Mucosa of descending colon (tissue), 3 donors: Measurements from ENCODE around the gene ZNF135. TPM values are rescaled to one million over a fixed set of nuclear protein-coding genes. Genes with fewer than 3 reads are reported as not detected.

ENCODE experiments used
- ATAC-seq: fragments of 200-7000 bp; cut with Tn5 transposase; one replicate; pipeline ENCODE4 v1.9.1; 2020; ENCODE audit warnings: mild to moderate bottlenecking, moderate library complexity
- DNase-seq, 3 donors: peaks; one replicate each; pipeline ENCODE4 v3.0.0-alpha.2; 2020
- H3K36me3 ChIP-seq: fragments of 200-600 bp; one replicate; pipeline ENCODE4 v1.8.0; 2021; ENCODE audit warnings: low read depth, mild to moderate bottlenecking
- H3K4me1 ChIP-seq: fragments of 200-600 bp; one replicate; pipeline ENCODE4 v1.8.0; 2021; ENCODE audit warnings: low read depth, mild to moderate bottlenecking
- H3K4me3 ChIP-seq: fragments of 200-600 bp; one replicate; pipeline ENCODE4 v1.8.0; 2021; ENCODE audit warnings: mild to moderate bottlenecking
- H3K9me3 ChIP-seq: fragments of 200-600 bp; one replicate; pipeline ENCODE4 v1.8.0; 2021; ENCODE audit warnings: mild to moderate bottlenecking
- intact Hi-C, 2 donors: fragments of 100-400 bp; cut with DNase I in 1 of 2; cut with micrococcal nuclease in 1 of 2; formaldehyde crosslinking; loops; one replicate each; pipeline versions ENCODE4 v1.11.0 to v1.11.1; 2022; cut with DNase I, micrococcal nuclease
- total RNA-seq, 3 donors: library from RNA; stranded (reverse); fragmentation: NEBNext Ultra II Directional in 2 of 3; extraction: Animal tissue kit (Norgen Biotek cat#: 25700) in 2 of 3; gene quantifications; one replicate each; pipeline versions ENCODE4 v1.2.1 to v1.2.4, GENCODE V29; 2021 to 2023
- TF ChIP-seq, protein P1 (sequence below): fragments of 200-600 bp; IDR thresholded peaks from one replicate; pipeline ENCODE4 v1.8.0; 2022; ENCODE audit warnings: antibody characterized with exemption, mild to moderate bottlenecking
- donor health status: DM: no; HTN: no; CAD: no; lungs with moderate emphysema.
- donor health status: DM: no; HTN: no; CAD: no.
- donor health status: DM: no; HTN: yes; CAD: no.

Gene ZNF135
- total RNA-seq, 3 donors from 2014 or later, result 1.3 to 5.8 (median 2.2) TPM

DNA sequence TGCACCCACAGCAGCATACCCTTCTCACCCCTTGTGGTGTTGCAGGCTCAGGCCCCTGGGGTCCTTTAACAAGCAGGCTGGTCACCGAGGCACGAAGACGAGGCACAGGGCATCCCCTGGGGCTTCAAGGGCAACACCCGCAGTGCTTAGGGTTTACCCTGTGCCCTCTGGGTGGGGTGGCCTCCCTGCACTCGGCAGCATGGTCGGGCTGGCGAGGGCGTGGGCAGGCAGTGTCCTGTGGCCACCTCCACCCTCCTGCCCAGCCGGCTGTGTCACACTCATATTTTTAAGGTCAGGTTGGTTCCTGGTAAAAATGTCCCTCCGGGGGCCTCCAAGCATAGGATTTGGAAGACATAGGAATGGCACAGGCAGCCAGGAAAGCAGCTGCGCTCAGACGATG, 11.4 kb upstream of the ZNF135 start:
- Histone ChIP-seq H3K4me1 (no peaks in the 10 kb centered on the region), H3K36me3 (no peaks in the 10 kb centered on the region), H3K4me3 (no peak overlapping the region), H3K9me3 (peaks cover 100% of the 10 kb centered on the region)
- TF ChIP-seq, protein P1, sequence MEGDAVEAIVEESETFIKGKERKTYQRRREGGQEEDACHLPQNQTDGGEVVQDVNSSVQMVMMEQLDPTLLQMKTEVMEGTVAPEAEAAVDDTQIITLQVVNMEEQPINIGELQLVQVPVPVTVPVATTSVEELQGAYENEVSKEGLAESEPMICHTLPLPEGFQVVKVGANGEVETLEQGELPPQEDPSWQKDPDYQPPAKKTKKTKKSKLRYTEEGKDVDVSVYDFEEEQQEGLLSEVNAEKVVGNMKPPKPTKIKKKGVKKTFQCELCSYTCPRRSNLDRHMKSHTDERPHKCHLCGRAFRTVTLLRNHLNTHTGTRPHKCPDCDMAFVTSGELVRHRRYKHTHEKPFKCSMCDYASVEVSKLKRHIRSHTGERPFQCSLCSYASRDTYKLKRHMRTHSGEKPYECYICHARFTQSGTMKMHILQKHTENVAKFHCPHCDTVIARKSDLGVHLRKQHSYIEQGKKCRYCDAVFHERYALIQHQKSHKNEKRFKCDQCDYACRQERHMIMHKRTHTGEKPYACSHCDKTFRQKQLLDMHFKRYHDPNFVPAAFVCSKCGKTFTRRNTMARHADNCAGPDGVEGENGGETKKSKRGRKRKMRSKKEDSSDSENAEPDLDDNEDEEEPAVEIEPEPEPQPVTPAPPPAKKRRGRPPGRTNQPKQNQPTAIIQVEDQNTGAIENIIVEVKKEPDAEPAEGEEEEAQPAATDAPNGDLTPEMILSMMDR, result no peak
- no peak for ATAC-seq
- no peak for DNase-seq
- intact Hi-C loops, result no loop called here

DNA sequence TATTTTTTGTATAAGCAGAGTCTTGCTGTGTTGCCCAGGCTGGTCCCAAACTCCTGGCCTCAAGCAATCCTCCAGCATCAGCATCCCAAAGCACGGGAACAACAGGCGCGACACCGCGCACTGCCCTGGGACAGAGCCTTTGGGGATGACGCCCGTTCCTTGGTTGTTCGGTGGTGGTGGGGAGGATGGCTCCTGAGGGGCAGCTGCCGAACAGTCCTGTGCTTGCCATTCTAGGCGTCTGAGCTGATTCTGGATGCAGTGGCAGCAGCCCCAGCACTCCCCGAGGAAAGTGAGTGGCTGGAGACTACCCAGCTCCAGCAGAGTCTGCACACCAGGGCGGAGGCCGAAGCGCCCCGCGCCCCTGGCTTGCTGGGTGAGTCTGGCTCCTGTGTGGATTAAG, 6.8 kb upstream of the ZNF135 start:
- no peaks in the 10 kb centered on the region for H3K36me3 ChIP-seq
- peaks cover 67% of the 10 kb centered on the region for H3K9me3 ChIP-seq

DNA sequence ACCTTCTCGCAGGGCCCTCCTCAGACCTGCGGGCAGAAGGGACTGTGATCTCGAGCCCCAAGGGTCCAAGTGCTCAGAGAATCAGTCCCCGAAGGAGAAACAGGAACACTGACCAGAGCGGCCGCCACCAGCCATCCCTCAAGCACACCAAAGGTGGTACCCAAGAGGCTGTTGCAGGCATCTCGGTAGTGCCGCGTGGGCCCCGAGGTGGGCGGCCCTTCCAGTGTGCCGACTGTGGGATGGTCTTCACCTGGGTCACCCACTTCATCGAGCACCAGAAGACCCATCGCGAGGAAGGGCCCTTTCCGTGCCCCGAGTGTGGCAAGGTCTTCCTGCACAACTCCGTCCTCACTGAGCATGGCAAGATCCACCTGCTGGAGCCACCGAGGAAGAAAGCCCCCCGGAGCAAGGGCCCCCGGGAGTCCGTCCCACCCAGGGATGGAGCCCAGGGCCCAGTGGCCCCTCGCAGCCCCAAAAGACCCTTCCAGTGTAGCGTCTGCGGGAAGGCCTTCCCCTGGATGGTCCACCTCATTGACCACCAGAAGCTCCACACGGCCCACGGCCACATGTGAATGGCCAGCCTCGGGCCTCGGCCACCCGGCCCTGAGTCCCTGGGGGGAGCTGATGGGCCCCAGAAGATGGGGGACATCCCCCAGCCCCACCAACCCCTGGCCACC, 5.5 kb upstream of the ZNF135 start:
- intact Hi-C loops, result no loop called here
- Histone ChIP-seq H3K4me1 (no peaks in the 10 kb centered on the region), H3K36me3 (no peaks in the 10 kb centered on the region), H3K4me3 (no peak overlapping the region), H3K9me3 (peaks cover 56% of the 10 kb centered on the region)
- TF ChIP-seq, protein P1, result no peak
- no peak for ATAC-seq
- DNase-seq, result no peak

More for the DNA sequence above, 6.8 kb upstream of the ZNF135 start:
- DNase-seq, result no peak
- TF ChIP-seq, protein P1, result no peak
- no peak overlapping the region for H3K4me3 ChIP-seq
- no peaks in the 10 kb centered on the region for H3K4me1 ChIP-seq
- intact Hi-C loops, result no loop called here
- ATAC-seq, result no peak

DNA sequence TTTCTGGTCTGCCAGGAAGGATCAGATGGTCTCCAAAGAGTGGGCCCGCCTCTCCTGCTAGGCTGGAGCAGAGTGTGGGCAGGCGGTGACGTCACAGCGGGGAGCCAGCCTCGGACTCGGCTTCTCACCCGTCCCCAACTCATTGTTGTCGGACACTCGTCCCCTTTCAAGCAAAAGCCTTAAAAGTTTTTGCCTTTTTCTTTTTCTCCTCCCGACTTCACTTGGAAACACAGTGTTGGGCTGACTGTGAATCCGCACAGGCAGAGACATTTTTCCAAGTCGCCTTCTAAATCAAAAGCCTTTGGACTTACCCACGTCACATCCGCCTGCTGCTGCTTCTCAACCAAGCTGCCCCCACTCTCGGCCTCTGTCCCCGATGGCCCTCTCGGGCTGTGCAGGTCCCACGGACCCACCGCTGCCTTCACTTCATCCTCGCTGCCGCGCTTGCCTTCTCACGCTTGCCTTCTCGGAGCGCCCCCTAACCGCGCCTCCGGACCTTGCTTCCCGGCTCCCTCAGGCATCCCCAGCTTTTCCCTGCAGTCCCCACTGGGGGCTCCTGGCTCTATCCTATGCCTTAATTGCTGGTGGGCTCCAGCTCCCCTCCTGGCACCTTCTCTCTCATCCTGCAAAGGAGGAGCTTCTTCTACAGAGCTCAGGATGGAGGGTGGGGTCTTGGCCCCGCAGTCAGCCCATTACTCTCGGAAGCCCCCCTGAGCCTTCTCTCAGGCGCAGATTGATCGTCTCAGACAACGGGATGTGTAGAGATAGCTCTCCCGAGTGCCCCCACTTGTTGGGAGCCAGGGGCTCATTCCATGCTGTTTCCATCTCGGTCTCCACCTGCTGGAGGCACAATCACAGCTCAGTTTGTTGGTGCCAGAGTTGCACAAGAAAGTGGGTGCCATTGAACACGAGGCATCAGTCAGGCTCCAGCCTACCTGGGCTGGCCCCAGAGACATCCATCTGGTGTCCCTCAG, 3.9 kb upstream of the ZNF135 start:
- peaks cover 50% of the 10 kb centered on the region for H3K9me3 ChIP-seq
- ATAC-seq (no peak), DNase-seq (peak in 1 of 3 donors; percentile 7)
- TF ChIP-seq, protein P1, result no peak
- H3K4me1 ChIP-seq, result no peaks in the 10 kb centered on the region
- no peak overlapping the region for H3K4me3 ChIP-seq
- intact Hi-C loops, result no loop called here
- no peaks in the 10 kb centered on the region for H3K36me3 ChIP-seq

DNA sequence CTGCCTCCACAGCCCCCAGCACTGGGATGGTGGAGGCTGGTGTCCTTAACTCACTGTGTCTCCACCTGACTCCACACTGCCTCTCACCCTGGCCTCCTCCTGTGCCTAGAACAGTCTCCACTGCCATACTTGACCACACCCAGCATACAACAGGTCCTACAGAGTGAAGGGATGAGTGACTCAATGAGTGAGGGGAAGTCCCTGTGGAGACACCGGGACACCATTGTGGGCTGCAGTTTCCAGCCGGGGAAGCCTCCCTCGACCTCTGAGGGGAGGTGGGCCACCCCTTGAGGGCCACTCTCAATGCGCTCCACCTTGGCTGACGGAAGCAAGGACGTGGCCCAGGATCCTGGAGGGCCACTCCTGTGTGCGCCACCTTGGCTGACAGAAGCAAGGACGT, 2.8 kb upstream of the ZNF135 start:
- no peaks in the 10 kb centered on the region for H3K36me3 ChIP-seq
- ATAC-seq (no peak), DNase-seq (no peak)
- intact Hi-C loops, result no loop called here
- H3K9me3 ChIP-seq, result peaks cover 46% of the 10 kb centered on the region
- TF ChIP-seq, protein P1, result no peak
- H3K4me1 ChIP-seq, result no peaks in the 10 kb centered on the region
- H3K4me3 ChIP-seq, result no peak overlapping the region
